Measurements from ENCODE around the gene NCAM2. TPM values are rescaled to one million over a fixed set of nuclear protein-coding genes. Genes with fewer than 3 reads are reported as not detected.

The NCAM2 gene
- total RNA-seq, 2 donors from 2014 or later = 1.8 to 2.3 TPM

GRCh38 chr21:21345872-21346271, 347.7 kb downstream of the NCAM2 start:
- H3K36me3 ChIP-seq = no peaks in the 10 kb centered on the region
- H3K4me3 ChIP-seq = no peak overlapping the region
- TF ChIP-seq CTCF (IDR thresholded peaks at IDR 0.05) = no peak
- H3K27ac ChIP-seq = no peak overlapping the region
- H3K27me3 ChIP-seq = no peaks in the 10 kb centered on the region
- H3K4me1 ChIP-seq = no peaks in the 10 kb centered on the region
- DNase-seq (ENCODE audit: low spot score) = no peak
- peaks cover 0 to 34% of the 10 kb centered on the region in 2 donors for H3K9me3 ChIP-seq

- Histone ChIP-seq H3K27ac (no peak overlapping the region), H3K4me3 (no peak overlapping the region), H3K9me3 (no peaks in the 10 kb centered on the region), H3K36me3 (no peaks in the 10 kb centered on the region), H3K27me3 (no peaks in the 10 kb centered on the region), H3K4me1 (no peaks in the 10 kb centered on the region)
- no peak for TF ChIP-seq CTCF (IDR thresholded peaks at IDR 0.05)
- DNase-seq (ENCODE audit: low spot score) = no peak
Observed at GRCh38 chr21:21366277-21366676, 368.1 kb downstream of the NCAM2 start.

- H3K27me3 ChIP-seq = no peaks in the 10 kb centered on the region
- no peak overlapping the region for H3K27ac ChIP-seq
- no peaks in the 10 kb centered on the region for H3K36me3 ChIP-seq
- no peak for TF ChIP-seq CTCF (IDR thresholded peaks at IDR 0.05)
- H3K4me1 ChIP-seq = no peaks in the 10 kb centered on the region
- H3K9me3 ChIP-seq = no peaks in the 10 kb centered on the region
- DNase-seq (ENCODE audit: low spot score) = no peak
- no peak overlapping the region for H3K4me3 ChIP-seq
Observed at GRCh38 chr21:21367583-21367982, 369.4 kb downstream of the NCAM2 start.

GRCh38 chr21:21373969-21374368, 375.8 kb downstream of the NCAM2 start:
- H3K27ac ChIP-seq = no peak overlapping the region
- H3K27me3 ChIP-seq = no peaks in the 10 kb centered on the region
- H3K4me3 ChIP-seq = no peak overlapping the region
- H3K36me3 ChIP-seq = no peaks in the 10 kb centered on the region
- DNase-seq (ENCODE audit: low spot score) = no peak
- no peaks in the 10 kb centered on the region for H3K4me1 ChIP-seq
- H3K9me3 ChIP-seq = no peaks in the 10 kb centered on the region
- TF ChIP-seq CTCF (IDR thresholded peaks at IDR 0.05) = peak in 1 of 2 donors; percentile 32

GRCh38 chr21:21383126-21383525, 384.9 kb downstream of the NCAM2 start:
- no peak overlapping the region for H3K27ac ChIP-seq
- no peaks in the 10 kb centered on the region for H3K9me3 ChIP-seq
- no peak overlapping the region for H3K4me3 ChIP-seq
- no peaks in the 10 kb centered on the region for H3K4me1 ChIP-seq
- H3K27me3 ChIP-seq = no peaks in the 10 kb centered on the region
- TF ChIP-seq CTCF (IDR thresholded peaks at IDR 0.05) = no peak
- no peaks in the 10 kb centered on the region for H3K36me3 ChIP-seq
- no peak for DNase-seq (ENCODE audit: low spot score)

GRCh38 chr21:21384977-21385376, 386.8 kb downstream of the NCAM2 start:
- H3K36me3 ChIP-seq = no peaks in the 10 kb centered on the region
- no peak for DNase-seq (ENCODE audit: low spot score)
- no peak overlapping the region for H3K4me3 ChIP-seq
- H3K27ac ChIP-seq = no peak overlapping the region
- H3K27me3 ChIP-seq = no peaks in the 10 kb centered on the region
- no peak for TF ChIP-seq CTCF (IDR thresholded peaks at IDR 0.05)
- no peaks in the 10 kb centered on the region for H3K4me1 ChIP-seq
- H3K9me3 ChIP-seq = no peaks in the 10 kb centered on the region

Data from right atrium auricular region (tissue), 2 donors.